ENCODE results near the gene TAS2R7. TPM values are rescaled to one million over a fixed set of nuclear protein-coding genes. Genes with fewer than 3 reads are reported as not detected.

Gene TAS2R7
- total and polyA plus RNA-seq, 10 of the 15 experiments (the other 5 are each of a cell fraction or from before 2014, with no cell fraction given) = not detected

GRCh38 chr12:10847744-10848143 is 45.3 kb upstream of the TAS2R7 start:
- CTCF ChIA-PET = interaction anchor here (0.6 to 0.8 kb wide), 2 partner anchors 19 to 93 kb away, joined by 3 to 5 read pairs; no protein-coding TSS in a partner anchor

More at GRCh38 chr12:10847744-10848143, 45.3 kb upstream of the TAS2R7 start:
- WGBS (ENCODE audit: insufficient coverage, insufficient replicate concordance, low lambda C conversion rate, missing lambda C conversion rate) = 50% methylated on average over 2 of the region's 2 CpGs
- RAD21 ChIA-PET (ENCODE audit: unreplicated experiment) = no interaction called here
- in situ Hi-C loops (cut with MboI) (no loop called here), intact Hi-C loops (cut with micrococcal nuclease; ENCODE audit: unreplicated experiment) (no loop called here)
- Histone ChIP-seq H4K20me1 (ENCODE audit: control insufficient read depth, insufficient read depth) (no peaks in the 10 kb centered on the region), H3K79me2 (ENCODE audit: control insufficient read depth, insufficient read depth, low read length) (no peaks in the 10 kb centered on the region), H3K4me2 (ENCODE audit: control insufficient read depth, insufficient read depth) (no peak overlapping the region), H3K36me3 (ENCODE audit: control insufficient read depth in 2 of 2, insufficient read depth in 2 of 2, low read length in 1 of 2) (peaks cover 0 to 2% of the 10 kb centered on the region in 2 experiments; a peak in 1 of 4 replicates), H3K27me3 (replicated peaks in 1 of 2; ENCODE audit: control insufficient read depth in 2 of 2, insufficient read depth in 2 of 2, low read length in 1 of 2) (no peaks in the 10 kb centered on the region), H2AFZ (ENCODE audit: control insufficient read depth, low read depth, low read length) (no peak overlapping the region), H3K9me3 (replicated peaks; ENCODE audit: control insufficient read depth, insufficient read depth, low read length) (no peaks in the 10 kb centered on the region), H3K27ac (ENCODE audit: control insufficient read depth, insufficient read depth) (no peak overlapping the region), H3K4me1 (ENCODE audit: control insufficient read depth, insufficient read depth, low read length) (no peaks in the 10 kb centered on the region), H3K4me3 (no peak overlapping the region), H3K9ac (ENCODE audit: control insufficient read depth, insufficient read depth, low read length) (no peak overlapping the region)
- POLR2A ChIA-PET = no interaction called here
- TF ChIP-seq SMAD5 (IDR thresholded peaks at IDR 0.05; ENCODE audit: low read depth) = no peak
- TF ChIP-seq ATF7 (IDR thresholded peaks at IDR 0.05; ENCODE audit: low read depth) = no peak
- TF ChIP-seq ZNF217 (IDR thresholded peaks at IDR 0.05) = no peak
- TF ChIP-seq HCFC1 (IDR thresholded peaks at IDR 0.05; ENCODE audit: low read length) = no peak
- TF ChIP-seq FOS (IDR thresholded peaks at IDR 0.05; ENCODE audit: borderline replicate concordance, extremely low read depth, insufficient read length) = no peak
- TF ChIP-seq BCLAF1 (IDR thresholded peaks at IDR 0.05) = no peak
- TF ChIP-seq CREB1 (IDR thresholded peaks at IDR 0.05; ENCODE audit: low read depth) = no peak
- TF ChIP-seq FOXM1 (IDR thresholded peaks at IDR 0.05; ENCODE audit: low read depth, low read length) = no peak
- TF ChIP-seq PRDM15 (CRISPR knock-in tag; IDR thresholded peaks at IDR 0.05) = no peak
- no peak for TF ChIP-seq STAT1 (conservative IDR thresholded peaks at IDR 0.05)
- TF ChIP-seq POU2F2 (IDR thresholded peaks at IDR 0.05; ENCODE audit: borderline replicate concordance, low read depth, low read length) = no peak
- no peak for TF ChIP-seq RUNX3 (IDR thresholded peaks at IDR 0.05; ENCODE audit: low read length)
- TF ChIP-seq BHLHE40 (IDR thresholded peaks at IDR 0.05; ENCODE audit: borderline replicate concordance in 1 of 2, low read depth in 2 of 2, low read length in 1 of 2) = no peak
- TF ChIP-seq NR2C1 (IDR thresholded peaks at IDR 0.05) = no peak
- no peak for TF ChIP-seq ZNF622 (IDR thresholded peaks at IDR 0.05)
- TF ChIP-seq IRF4 (IDR thresholded peaks at IDR 0.05; ENCODE audit: low read depth, low read length) = no peak
- TF ChIP-seq HDAC6 (IDR thresholded peaks at IDR 0.05; ENCODE audit: unreplicated experiment) = no peak
- FAIRE-seq = no peak
- no peak for ATAC-seq
- BruUV-seq (replicated peaks) = no TSS peak
- SMC1A ChIA-PET (ENCODE audit: uncharacterized antibody, unreplicated experiment) = interaction anchor here (0.6 kb wide), 1 partner anchor 680 kb away, joined by 3 read pairs; no protein-coding TSS in a partner anchor
- DNase-seq (ENCODE audit: low read depth, low spot score) = no peak
